Upper lobe of right lung (tissue), 1 donor: ENCODE results near the gene NSF. TPM values are rescaled to one million over a fixed set of nuclear protein-coding genes. Genes with fewer than 3 reads are reported as not detected.

Experiments
- ATAC-seq: fragments of 200-7000 bp; cut with Tn5 transposase; one replicate; pipeline ENCODE4 v1.9.1; 2020; ENCODE audit warnings: mild to moderate bottlenecking, moderate library complexity
- DNase-seq: peaks from one replicate; pipeline ENCODE4 v3.0.0-alpha.2; 2020
- H3K27ac ChIP-seq: fragments of 200-600 bp; one replicate; pipeline ENCODE4 v1.8.0; 2022
- H3K27me3 ChIP-seq: fragments of 200-600 bp; one replicate; pipeline ENCODE4 v1.8.0; 2022; ENCODE audit warnings: mild to moderate bottlenecking
- H3K36me3 ChIP-seq: fragments of 200-600 bp; one replicate; pipeline ENCODE4 v1.8.0; 2022
- H3K4me1 ChIP-seq: fragments of 200-600 bp; one replicate; pipeline ENCODE4 v1.8.0; 2022
- H3K4me3 ChIP-seq: fragments of 200-600 bp; one replicate; pipeline ENCODE4 v1.8.0; 2022; ENCODE audit warnings: mild to moderate bottlenecking
- H3K9me3 ChIP-seq: fragments of 200-600 bp; one replicate; pipeline ENCODE4 v1.8.0; 2022
- intact Hi-C: fragments of 100-400 bp; cut with DNase I; formaldehyde crosslinking; loops from one replicate; pipeline ENCODE4 v1.11.0; 2022
- total RNA-seq: library from RNA; stranded (reverse); fragmentation: NEBNext Ultra II Directional; extraction: Animal tissue kit (Norgen Biotek cat#: 25700); gene quantifications from one replicate; pipeline ENCODE4 v1.2.1, GENCODE V29; 2021
- TF ChIP-seq, protein P1 (sequence below): fragments of 200-600 bp; IDR thresholded peaks from one replicate; pipeline ENCODE4 v1.8.0; 2022; ENCODE audit warnings: antibody characterized with exemption
- donor health status: DM: no; HTN: yes; CAD: no; lungs with severe emphysema.

The NSF gene
- total RNA-seq, 1 donor from 2014 or later = 49.6 TPM

DNA sequence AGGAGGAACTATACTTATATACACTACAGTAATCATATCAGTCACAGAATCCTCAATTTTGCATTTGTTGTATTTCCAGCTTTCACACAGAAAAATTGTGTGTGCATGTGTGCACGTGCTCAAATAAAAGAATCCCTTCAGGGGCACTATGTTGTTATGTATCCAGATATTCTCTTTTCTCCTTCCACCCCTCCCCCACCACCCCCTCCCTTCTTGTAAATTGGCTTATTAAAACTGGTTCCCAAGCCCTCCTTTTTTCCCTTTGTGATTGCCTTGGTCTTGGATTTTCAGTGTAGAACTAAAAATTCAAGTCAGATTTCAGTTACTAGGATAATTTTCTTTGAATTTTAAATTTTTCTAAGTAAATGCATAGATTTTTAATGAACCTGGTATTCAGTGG lies 141.7 kb downstream of the NSF start:
- Histone ChIP-seq H3K27me3 (no peaks in the 10 kb centered on the region), H3K9me3 (no peaks in the 10 kb centered on the region), H3K4me1 (no peaks in the 10 kb centered on the region), H3K4me3 (no peak overlapping the region), H3K36me3 (peaks cover 45% of the 10 kb centered on the region), H3K27ac (no peak overlapping the region)
- intact Hi-C loops = no loop called here
- DNase-seq (no peak), ATAC-seq (no peak)
- TF ChIP-seq, protein P1, sequence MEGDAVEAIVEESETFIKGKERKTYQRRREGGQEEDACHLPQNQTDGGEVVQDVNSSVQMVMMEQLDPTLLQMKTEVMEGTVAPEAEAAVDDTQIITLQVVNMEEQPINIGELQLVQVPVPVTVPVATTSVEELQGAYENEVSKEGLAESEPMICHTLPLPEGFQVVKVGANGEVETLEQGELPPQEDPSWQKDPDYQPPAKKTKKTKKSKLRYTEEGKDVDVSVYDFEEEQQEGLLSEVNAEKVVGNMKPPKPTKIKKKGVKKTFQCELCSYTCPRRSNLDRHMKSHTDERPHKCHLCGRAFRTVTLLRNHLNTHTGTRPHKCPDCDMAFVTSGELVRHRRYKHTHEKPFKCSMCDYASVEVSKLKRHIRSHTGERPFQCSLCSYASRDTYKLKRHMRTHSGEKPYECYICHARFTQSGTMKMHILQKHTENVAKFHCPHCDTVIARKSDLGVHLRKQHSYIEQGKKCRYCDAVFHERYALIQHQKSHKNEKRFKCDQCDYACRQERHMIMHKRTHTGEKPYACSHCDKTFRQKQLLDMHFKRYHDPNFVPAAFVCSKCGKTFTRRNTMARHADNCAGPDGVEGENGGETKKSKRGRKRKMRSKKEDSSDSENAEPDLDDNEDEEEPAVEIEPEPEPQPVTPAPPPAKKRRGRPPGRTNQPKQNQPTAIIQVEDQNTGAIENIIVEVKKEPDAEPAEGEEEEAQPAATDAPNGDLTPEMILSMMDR = no peak

DNA sequence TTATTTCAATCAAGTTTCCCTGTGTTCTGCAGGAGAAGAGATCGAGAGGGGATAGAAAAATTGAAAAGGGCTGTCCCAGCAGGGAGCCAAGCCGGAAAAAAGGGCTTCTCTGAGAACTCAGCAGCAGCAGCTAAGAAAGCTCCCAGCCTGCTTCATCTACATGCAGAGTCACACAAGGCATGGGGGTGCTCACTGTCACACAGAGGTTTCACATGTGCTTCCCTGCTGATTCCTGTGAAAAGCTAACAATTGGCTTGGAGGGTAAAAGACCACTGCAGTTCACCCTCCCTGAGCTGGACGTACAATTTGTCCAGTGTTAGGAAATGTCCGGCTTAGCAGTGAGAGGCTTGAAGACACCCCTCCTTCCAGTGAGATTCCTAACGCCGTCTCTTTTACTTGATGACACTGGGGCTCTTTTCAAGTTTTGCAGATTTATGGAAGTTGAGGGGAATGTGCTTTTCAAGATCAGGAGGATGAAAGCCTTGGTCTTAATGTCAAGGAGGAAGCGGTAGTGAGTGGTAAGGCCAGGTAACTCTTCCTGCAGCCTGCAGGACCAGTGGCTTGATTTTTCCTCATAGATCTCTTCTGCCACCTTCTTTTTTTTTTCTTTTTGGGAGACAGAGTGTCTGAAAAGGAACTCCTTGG lies 142.4 kb downstream of the NSF start:
- H3K9me3 ChIP-seq = no peaks in the 10 kb centered on the region
- intact Hi-C loops = no loop called here
- H3K27ac ChIP-seq = no peak overlapping the region
- no peak for ATAC-seq
- no peak for DNase-seq
- TF ChIP-seq, protein P1 = no peak
- no peak overlapping the region for H3K4me3 ChIP-seq
- no peaks in the 10 kb centered on the region for H3K4me1 ChIP-seq
- peaks cover 38% of the 10 kb centered on the region for H3K36me3 ChIP-seq
- no peaks in the 10 kb centered on the region for H3K27me3 ChIP-seq

DNA sequence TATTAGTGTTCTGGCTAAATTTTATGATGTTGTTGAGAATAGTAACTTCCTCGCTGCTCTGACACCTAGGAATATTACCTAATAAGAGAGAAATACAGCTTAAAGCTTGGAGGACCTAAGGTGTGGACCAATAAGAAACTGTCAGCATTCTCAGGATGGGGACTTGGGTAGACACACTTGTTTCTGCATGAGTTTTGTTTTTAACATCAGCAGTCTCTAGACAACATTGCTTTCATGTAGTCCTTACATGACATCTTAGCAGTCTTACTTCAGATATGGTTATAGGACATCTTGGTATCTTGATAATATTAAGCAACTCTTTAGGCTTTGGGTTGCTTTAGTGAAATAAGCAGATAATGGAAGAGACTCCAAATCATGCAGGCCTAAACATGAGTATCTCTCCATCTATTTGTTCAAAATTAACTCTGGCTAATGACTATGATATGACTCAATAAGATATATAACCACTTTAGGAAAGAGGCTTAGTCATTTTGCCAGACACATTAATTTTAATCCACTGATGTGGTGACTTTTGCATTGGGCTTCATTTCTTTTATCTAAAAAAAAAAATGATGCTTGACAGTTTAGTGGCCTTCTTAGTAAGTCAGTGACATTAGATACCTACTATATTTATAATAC lies 143.5 kb downstream of the NSF start:
- no peak for DNase-seq
- Histone ChIP-seq H3K27ac (no peak overlapping the region), H3K4me1 (no peaks in the 10 kb centered on the region), H3K9me3 (no peaks in the 10 kb centered on the region), H3K36me3 (peaks cover 28% of the 10 kb centered on the region), H3K27me3 (no peaks in the 10 kb centered on the region), H3K4me3 (no peak overlapping the region)
- ATAC-seq = no peak
- TF ChIP-seq, protein P1 = no peak
- intact Hi-C loops = no loop called here

DNA sequence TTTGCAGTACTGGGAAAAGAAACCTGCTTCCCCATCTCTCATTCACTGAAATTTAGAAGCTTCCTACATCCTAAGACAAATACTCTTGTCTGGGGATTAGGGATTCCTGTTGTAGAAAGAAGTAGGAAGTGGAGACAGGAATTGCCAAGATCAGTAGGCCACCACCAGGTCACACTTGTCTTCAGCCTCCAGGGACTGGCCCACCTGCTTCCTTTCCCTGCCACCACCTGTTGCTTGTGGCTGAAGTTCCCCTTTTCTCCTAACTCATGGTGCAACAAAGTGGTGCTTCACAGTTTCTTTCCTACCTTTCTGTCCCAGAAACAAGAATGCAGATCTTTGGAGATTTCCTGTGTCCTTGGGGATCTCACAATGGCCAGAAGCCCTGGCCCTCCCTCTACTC lies 145.6 kb downstream of the NSF start:
- H3K4me3 ChIP-seq = no peak overlapping the region
- ATAC-seq (no peak), DNase-seq (no peak)
- H3K27ac ChIP-seq = no peak overlapping the region
- intact Hi-C loops = no loop called here
- TF ChIP-seq, protein P1 = no peak
- no peaks in the 10 kb centered on the region for H3K4me1 ChIP-seq
- peaks cover 16% of the 10 kb centered on the region for H3K36me3 ChIP-seq
- no peaks in the 10 kb centered on the region for H3K27me3 ChIP-seq
- H3K9me3 ChIP-seq = no peaks in the 10 kb centered on the region

DNA sequence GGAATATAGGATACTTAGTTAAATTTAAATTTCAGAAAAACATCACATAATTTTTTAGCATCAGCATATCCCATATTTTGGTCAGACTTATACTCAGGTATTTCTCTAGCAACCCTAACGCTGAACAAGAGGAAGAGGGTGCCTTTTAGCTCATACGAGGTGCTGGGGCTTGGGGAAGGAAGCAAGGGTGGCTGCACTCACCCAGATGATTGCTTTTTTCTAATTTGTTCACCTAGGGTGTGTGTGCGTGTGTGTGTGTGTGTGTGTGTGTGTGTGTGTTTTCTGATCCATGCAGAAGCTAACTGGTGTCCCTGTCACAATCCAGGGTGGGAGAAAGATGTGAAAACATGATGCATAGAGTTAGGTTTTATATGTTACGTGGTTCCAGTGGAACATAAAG lies 146.9 kb downstream of the NSF start:
- no peak overlapping the region for H3K27ac ChIP-seq
- TF ChIP-seq, protein P1 = no peak
- intact Hi-C loops = no loop called here
- no peak overlapping the region for H3K4me3 ChIP-seq
- ATAC-seq = no peak
- no peaks in the 10 kb centered on the region for H3K9me3 ChIP-seq
- H3K36me3 ChIP-seq = peaks cover 16% of the 10 kb centered on the region
- no peak for DNase-seq
- H3K27me3 ChIP-seq = no peaks in the 10 kb centered on the region
- no peaks in the 10 kb centered on the region for H3K4me1 ChIP-seq
